HG03378 (cell line): ENCODE measurements around the gene MDFIC.

Experiments used
- ATAC-seq: cut with Tn5 transposase; IDR thresholded peaks from one replicate; pipeline ENCODE4 v1.9.1; 2021; ENCODE audit warnings: mild to moderate bottlenecking, moderate library complexity; ENCODE audit not compliant: unreplicated experiment

Gene MDFIC

GRCh38 chr7:115034515-115034914 is 112.6 kb downstream of the MDFIC start:
- ATAC-seq: no peak

- no peak for ATAC-seq
Observed at GRCh38 chr7:115037128-115037802, 115.4 kb downstream of the MDFIC start.

GRCh38 chr7:115038158-115038557 is 116.3 kb downstream of the MDFIC start:
- ATAC-seq: no peak

GRCh38 chr7:115040057-115040456 is 118.2 kb downstream of the MDFIC start:
- no peak for ATAC-seq

- no peak for ATAC-seq
Observed at GRCh38 chr7:115040495-115040894, 118.6 kb downstream of the MDFIC start.

- ATAC-seq: no peak
Observed at GRCh38 chr7:115042596-115042995, 120.7 kb downstream of the MDFIC start.

GRCh38 chr7:115043605-115044004 is 121.7 kb downstream of the MDFIC start:
- ATAC-seq: no peak

GRCh38 chr7:115044224-115044623 is 122.3 kb downstream of the MDFIC start:
- ATAC-seq: no peak

GRCh38 chr7:115047958-115048720 is 126.2 kb downstream of the MDFIC start:
- no peak for ATAC-seq

- no peak for ATAC-seq
Observed at GRCh38 chr7:115052706-115053105, 130.8 kb downstream of the MDFIC start.

GRCh38 chr7:115054478-115055065 is 132.7 kb downstream of the MDFIC start:
- ATAC-seq: no peak

- ATAC-seq: no peak
Observed at GRCh38 chr7:115056019-115056418, 134.1 kb downstream of the MDFIC start.

GRCh38 chr7:115058726-115059125 is 136.8 kb downstream of the MDFIC start:
- ATAC-seq: no peak

GRCh38 chr7:115059321-115059720 is 137.4 kb downstream of the MDFIC start:
- no peak for ATAC-seq

GRCh38 chr7:115060095-115060870 is 138.4 kb downstream of the MDFIC start:
- ATAC-seq: peak; percentile 60

GRCh38 chr7:115066050-115066449 is 144.2 kb downstream of the MDFIC start:
- peak; percentile 79 for ATAC-seq

GRCh38 chr7:115066634-115067033 is 144.7 kb downstream of the MDFIC start:
- peak; percentile 53 for ATAC-seq

- no peak for ATAC-seq
Observed at GRCh38 chr7:115068220-115068619, 146.3 kb downstream of the MDFIC start.
